ENCODE measurements around the gene ZPR1. TPM values are rescaled to one million over a fixed set of nuclear protein-coding genes. Genes with fewer than 3 reads are reported as not detected.

ZPR1 gene
- total and polyA plus RNA-seq, 2 of the 4 experiments (the other 2 are of a cell fraction): 40.8 to 52.0 TPM

- CTCF ChIA-PET: no interaction called here
- H4K91ac ChIP-seq (ENCODE audit: insufficient read depth, low read depth, low read length): no peak overlapping the region
- no peak overlapping the region for H3K4me2 ChIP-seq (ENCODE audit: low read depth, low read length)
- BruUV-seq (replicated peaks): no TSS peak
- no peak overlapping the region for H3K9ac ChIP-seq (ENCODE audit: low read depth, low read length)
- no peak overlapping the region for H2BK20ac ChIP-seq (ENCODE audit: low read depth, low read length)
- no peak overlapping the region for H3K23ac ChIP-seq (ENCODE audit: low read depth, low read length)
- no peak overlapping the region for H3K56ac ChIP-seq (ENCODE audit: extremely low read depth, insufficient read depth, low read length)
- H4K20me1 ChIP-seq (ENCODE audit: insufficient read depth, low read length): no peaks in the 10 kb centered on the region
- H3K18ac ChIP-seq (ENCODE audit: low read depth, low read length): no peak overlapping the region
- no peak overlapping the region for H3K4ac ChIP-seq (ENCODE audit: low read depth, low read length)
- intact Hi-C loops (cut with micrococcal nuclease): no loop called here
- no peak overlapping the region for H2AFZ ChIP-seq (replicated peaks; ENCODE audit: low read length, poor library complexity)
- no peak overlapping the region for H2AK5ac ChIP-seq (ENCODE audit: low read depth, low read length)
- H2AK9ac ChIP-seq (replicated peaks; ENCODE audit: low read depth, low read length, poor library complexity): no peak overlapping the region
- H3K27me3 ChIP-seq (ENCODE audit: control insufficient read depth, insufficient read depth, low read length): peaks cover 4% of the 10 kb centered on the region; the same call in 1 of the 2 replicates
- POLR2A ChIA-PET (ENCODE audit: unreplicated experiment): no interaction called here
- H3K14ac ChIP-seq (replicated peaks; ENCODE audit: low read depth, low read length): no peak overlapping the region
- peaks cover 3% of the 10 kb centered on the region; the same call in 1 of the 2 replicates for H3K4me1 ChIP-seq (ENCODE audit: control insufficient read depth, insufficient read depth, low read length)
- no peak overlapping the region for H4K5ac ChIP-seq (ENCODE audit: low read depth, low read length)
- H3K4me3 ChIP-seq (ENCODE audit: insufficient read depth, low read depth, low read length): no peak overlapping the region
- ATAC-seq (ENCODE audit: low read depth) (no peak), DNase-seq (no peak)
- H3K9me1 ChIP-seq (ENCODE audit: insufficient read depth, low read length): no peaks in the 10 kb centered on the region
- TF ChIP-seq POLR2A (IDR thresholded peaks at IDR 0.05; ENCODE audit: low read depth, low read length): no peak
- no peak for TF ChIP-seq ELK1 (IDR thresholded peaks at IDR 0.05; ENCODE audit: borderline replicate concordance, low read depth, low read length)
- no CpG with 5 or more reads among the region's 4 CpGs for WGBS, 2 experiments (ENCODE audit: extremely low coverage in 2 of 2, insufficient read length in 1 of 2)
- dilution Hi-C loops (cut with HindIII; ENCODE audit: low sequenced_read_pairs, unreplicated experiment): no loop called here
- H2BK5ac ChIP-seq (ENCODE audit: low read depth, low read length, poor library complexity, severe bottlenecking): no peak overlapping the region
- H4K8ac ChIP-seq (ENCODE audit: low read depth in 2 of 2, low read length in 2 of 2): no peak overlapping the region
- no peak overlapping the region for H2BK120ac ChIP-seq (ENCODE audit: low read depth, low read length)
- no peaks in the 10 kb centered on the region for H3K36me3 ChIP-seq (ENCODE audit: control insufficient read depth, insufficient read depth, low read length)
- H2BK15ac ChIP-seq (ENCODE audit: low read depth, low read length): no peak overlapping the region
- no peaks in the 10 kb centered on the region for H3K79me1 ChIP-seq (ENCODE audit: low read depth in 1 of 2, low read length in 2 of 2)
- peaks cover 3% of the 10 kb centered on the region for H3K9me3 ChIP-seq (ENCODE audit: control insufficient read depth, insufficient read depth, low read length)
- in situ Hi-C loops (cut with MboI; ENCODE audit: low sequenced_read_pairs): no loop called here
- no peak overlapping the region for H3K27ac ChIP-seq (ENCODE audit: insufficient read depth, low read length)
Observed at GRCh38 chr11:116812109-116812508, 24.3 kb upstream of the ZPR1 start.
